Hematopoietic multipotent progenitor cell treated with erythropoietin and hydrocortisone succinate and interleukin-3 and kit ligand, for 17 days (in vitro differentiated cells): ENCODE data around the gene WDR86.

Source experiments
- DNase-seq: peaks from one replicate; pipeline ENCODE4 v3.0.0-alpha.2; 2015; ENCODE audit warnings: low spot score

Gene WDR86

DNA sequence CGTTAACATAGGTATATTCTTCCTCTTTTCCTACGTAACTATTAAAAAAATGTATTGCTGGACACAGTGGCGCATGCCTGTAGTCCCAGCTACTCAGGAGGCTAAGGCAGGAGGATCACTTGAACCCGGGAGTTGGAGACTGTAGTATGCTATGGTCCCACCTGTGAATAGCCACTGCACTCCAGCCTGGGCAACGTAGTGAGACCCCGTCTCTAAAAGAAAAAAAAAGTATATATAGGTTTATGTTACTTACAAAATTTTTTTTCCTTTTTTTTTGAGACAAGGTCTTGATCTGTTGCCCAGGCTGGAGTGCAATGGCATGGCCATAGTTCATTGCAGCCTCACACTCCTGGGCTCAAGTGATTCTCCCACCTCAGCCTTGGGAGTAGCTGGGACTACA is 62.6 kb downstream of the WDR86 start:
- DNase-seq: no peak

GRCh38 chr7:151346470-151346769 is 63.4 kb downstream of the WDR86 start:
- peak; percentile 35 for DNase-seq

DNA sequence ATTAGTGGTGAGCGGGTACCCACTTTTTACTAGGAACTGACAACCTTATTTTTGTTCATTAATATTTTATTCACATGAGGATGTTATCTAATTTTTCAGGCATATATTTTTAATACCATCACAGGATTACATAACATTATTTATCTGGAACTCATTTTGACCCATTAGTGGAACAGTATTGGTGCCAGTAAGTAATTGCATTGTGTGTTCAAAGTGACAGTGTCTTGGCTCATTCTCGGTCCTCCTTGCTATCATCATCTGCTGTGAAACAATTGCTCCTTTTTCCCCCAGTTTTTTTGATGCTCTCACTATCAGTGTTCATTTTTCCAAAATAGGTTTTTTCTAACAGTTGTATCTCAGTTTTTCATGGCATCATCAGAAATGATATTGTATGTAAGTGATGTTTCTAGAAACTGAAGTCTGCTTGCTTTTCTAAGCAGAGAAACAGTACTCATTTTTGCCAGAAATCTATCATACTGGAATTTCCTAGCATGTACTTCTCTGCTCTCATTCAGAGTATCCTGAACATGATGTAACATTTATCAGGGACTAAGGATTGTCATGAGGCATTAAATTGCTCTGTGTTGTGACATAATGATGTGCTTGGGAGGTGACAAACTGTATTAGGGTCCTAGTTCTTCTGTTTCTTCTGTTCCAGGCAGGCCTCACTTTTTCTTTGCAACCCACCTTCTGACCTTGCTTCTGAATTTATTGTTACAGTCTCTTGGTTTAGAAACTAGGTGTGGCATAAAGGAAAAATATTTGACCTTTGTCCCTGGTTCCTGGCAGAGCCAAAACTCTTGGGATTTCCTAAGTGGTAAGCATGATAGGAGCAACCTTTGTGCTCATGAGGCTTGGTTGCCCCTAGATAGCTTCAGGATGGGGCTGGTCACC is 64.0 kb downstream of the WDR86 start:
- DNase-seq: no peak

- no peak for DNase-seq
Observed at GRCh38 chr7:151343516-151343915, 66.3 kb downstream of the WDR86 start.

DNA sequence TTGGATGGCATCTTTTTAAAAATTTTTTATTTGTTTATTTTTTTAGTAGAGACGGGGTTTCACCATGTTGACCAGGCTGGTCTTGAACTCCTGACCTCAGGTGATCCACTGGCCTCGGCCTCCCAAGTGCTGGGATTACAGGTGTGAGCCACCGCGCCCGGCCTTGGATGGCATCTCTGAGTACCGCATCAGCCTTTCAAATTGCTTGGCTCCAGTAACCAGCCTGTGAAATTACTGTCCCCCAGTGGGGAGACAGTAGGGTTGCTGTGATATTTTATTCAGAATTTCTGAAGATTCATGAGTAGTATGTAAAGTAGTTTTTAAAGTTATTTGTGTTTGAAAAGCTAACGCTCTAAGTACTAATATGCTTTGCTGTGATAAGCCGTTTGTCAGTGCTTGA is 67.0 kb downstream of the WDR86 start:
- peak; percentile 28 for DNase-seq

GRCh38 chr7:151342102-151342646 is 67.7 kb downstream of the WDR86 start:
- peak; percentile 68 for DNase-seq

DNA sequence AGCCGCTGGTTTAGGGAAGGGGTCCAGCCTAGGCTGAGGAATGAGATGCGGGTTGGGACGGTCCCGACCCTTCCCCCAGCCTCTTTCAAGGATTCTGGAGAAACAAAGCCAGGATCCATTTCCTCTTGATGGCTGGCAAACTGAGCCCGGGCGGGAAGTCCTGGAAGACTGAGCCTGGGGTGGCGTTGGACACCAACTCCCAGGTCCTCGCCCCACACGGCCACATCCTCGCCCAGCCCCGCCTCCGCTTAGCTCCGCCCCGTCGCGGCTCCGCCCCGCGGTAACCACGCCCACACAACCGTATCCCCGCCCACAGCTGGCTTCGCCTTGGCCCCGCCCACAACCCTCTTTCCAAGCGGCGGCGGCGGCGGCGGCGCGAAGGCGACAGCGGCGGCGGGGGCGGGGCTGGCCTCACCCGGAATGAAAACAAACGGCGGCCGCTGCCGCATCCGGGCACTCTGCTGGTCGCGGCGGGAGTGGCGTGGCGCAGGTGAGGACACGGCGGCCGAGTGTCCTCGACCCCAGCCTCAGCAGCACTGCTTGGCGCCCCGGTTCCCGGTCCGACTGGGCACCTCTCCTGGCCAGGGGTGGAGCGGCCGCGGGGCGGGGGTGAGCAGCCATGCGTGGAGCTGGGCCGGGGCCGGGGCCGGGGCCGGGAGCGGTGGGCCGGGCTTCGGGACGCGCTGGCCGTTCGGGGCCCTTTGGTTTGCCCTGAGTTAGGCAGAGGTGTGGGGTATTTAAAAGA is 68.3 kb downstream of the WDR86 start, which contains the start of gene NUB1:
Gene NUB1 (plus strand): TSS at position 456 of the 745 bp plus-strand sequence. CDS start 3,538 bp downstream, outside the sequence.
- peak; percentile 95 for DNase-seq

GRCh38 chr7:151340794-151341356 is 69.0 kb downstream of the WDR86 start:
- DNase-seq: no peak

GRCh38 chr7:151339651-151340382 is 70.0 kb downstream of the WDR86 start:
- no peak for DNase-seq

DNA sequence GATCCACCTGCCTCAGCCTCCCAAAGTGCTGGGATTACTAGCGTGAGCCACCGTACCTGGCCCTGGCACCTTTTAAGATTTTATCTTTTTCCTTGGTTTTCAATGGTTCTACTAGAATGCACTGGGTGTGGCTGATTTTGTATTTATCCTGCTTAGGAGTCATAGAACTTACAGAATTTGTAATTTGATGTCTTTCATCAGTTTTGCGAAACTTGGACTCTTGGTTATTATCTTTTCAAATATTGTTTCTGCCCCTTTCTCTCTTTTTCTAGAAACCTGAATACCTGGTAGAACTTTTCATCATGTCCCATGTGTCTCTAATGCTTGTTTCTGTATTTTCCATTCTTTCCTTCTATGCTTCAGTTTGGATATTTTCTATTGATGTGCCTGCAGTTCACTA is 71.0 kb downstream of the WDR86 start:
- no peak for DNase-seq

DNA sequence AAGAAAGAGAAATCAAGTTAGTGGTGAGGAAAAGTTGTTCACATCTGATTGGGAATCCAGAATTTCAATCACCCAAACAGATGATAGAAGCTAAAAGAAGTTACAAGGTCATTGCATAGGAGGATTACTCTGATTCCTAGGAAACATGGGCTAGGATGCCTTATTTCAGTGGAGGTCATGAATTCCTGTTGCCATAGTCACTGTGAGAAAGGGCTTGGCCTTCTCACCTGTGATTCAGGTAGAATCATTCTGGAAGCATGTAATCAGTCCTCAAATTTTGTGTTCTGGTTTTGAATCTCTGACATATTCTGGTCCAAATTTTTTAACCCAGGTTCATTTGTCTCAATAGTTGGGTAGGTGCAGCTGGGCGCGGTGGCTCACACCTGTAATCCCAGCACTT is 72.5 kb downstream of the WDR86 start:
- no peak for DNase-seq

GRCh38 chr7:151336027-151336708 is 73.7 kb downstream of the WDR86 start:
- no peak for DNase-seq

- no peak for DNase-seq
Observed at GRCh38 chr7:151334628-151335027, 75.2 kb downstream of the WDR86 start.
